Body of pancreas (tissue), 4 donors: Measurements from ENCODE around the gene IL1RAPL1.

Experiments
- CTCF ChIP-seq, 7 experiments: fragments of 450-650 bp in 4 of 7; fragments of 200-600 bp in 3 of 7; sonication (generic) in 3 of 7; IDR thresholded peaks; one replicate each; pipeline ENCODE4 v1.5.1; 2016 to 2019; ENCODE audit warnings: antibody characterized with exemption in 7 of 7
- POLR2A ChIP-seq, 3 donors: fragments of 450-650 bp; IDR thresholded peaks; one replicate each; pipeline ENCODE4 v1.6.1; 2016; ENCODE audit warnings: antibody characterized with exemption in 3 of 3, mild to moderate bottlenecking in 2 of 3

GRCh38 chrX:28590396-28590795 is 3.1 kb downstream of the IL1RAPL1 start:
- no peak for TF ChIP-seq CTCF (IDR thresholded peaks at IDR 0.05)
- no peak for TF ChIP-seq POLR2A (IDR thresholded peaks at IDR 0.05)
